ENCODE data around the gene LIF.

LIF gene

GRCh38 chr22:30241576-30242371 lies 4.8 kb downstream of the LIF start:
- Histone ChIP-seq H3K4me3 (replicated peaks; ENCODE audit: insufficient read depth, low read length) (no peak overlapping the region), H3K27ac (replicated peaks) (no peak overlapping the region), H3K27me3 (ENCODE audit: insufficient read depth, poor library complexity, severe bottlenecking) (peaks cover 19% of the 10 kb centered on the region)
- no peak for DNase-seq (ENCODE audit: low read depth in 1 of 2, low spot score in 1 of 2)
- TF ChIP-seq SPI1 (IDR thresholded peaks at IDR 0.05; ENCODE audit: borderline replicate concordance, low read depth) (no peak), POLR2AphosphoS5 (IDR thresholded peaks at IDR 0.05; ENCODE audit: low read depth) (no peak), REST (IDR thresholded peaks at IDR 0.05; ENCODE audit: insufficient replicate concordance, low read depth) (no peak), GABPA (IDR thresholded peaks at IDR 0.05; ENCODE audit: low read depth) (no peak), CTCF (IDR thresholded peaks at IDR 0.05; ENCODE audit: insufficient read depth, low read length) (no peak)

DNA sequence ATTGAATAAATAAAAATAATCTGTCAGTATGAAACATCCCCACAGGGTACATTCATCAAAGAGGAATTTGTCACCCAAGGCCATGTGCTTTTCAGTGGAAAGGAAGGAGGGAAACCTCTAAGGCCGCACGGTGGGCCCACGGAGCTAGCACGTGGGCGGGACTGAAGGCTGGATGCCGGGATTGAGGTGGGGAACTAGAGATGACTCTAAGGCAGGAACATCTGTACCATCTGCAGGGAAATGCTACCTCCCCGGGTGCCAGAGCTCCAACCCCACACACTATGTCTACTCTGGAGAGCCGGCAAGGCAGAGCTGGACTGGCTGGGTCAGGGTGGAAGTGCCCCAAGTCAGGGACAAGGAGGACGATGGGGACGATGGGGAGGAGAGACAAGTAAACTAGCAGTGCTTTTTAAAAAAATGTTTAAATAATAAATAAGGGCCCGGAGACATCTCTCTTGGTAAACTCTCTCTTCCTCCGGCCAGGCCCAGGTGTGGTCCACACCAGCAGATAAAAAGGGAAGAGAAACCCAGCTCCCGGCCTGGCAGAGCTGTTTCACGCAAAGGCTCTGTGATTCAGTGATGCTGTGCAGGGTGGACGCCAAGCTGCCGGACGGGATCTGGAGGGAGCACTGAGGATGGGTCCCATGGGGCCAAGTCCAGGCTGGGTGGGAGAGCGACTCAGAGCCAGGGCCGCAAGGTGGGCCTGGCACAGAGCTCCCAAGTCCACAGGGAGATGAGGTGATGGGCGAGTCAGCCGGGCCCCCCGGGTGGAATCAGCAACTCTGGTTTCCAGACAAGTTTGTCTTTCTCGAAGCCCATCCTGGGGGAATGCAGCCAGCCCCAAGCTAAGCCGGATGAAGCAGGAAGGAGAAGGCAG lies 5.8 kb downstream of the LIF start:
- no peak for DNase-seq (ENCODE audit: low read depth in 1 of 2, low spot score in 1 of 2)

DNA sequence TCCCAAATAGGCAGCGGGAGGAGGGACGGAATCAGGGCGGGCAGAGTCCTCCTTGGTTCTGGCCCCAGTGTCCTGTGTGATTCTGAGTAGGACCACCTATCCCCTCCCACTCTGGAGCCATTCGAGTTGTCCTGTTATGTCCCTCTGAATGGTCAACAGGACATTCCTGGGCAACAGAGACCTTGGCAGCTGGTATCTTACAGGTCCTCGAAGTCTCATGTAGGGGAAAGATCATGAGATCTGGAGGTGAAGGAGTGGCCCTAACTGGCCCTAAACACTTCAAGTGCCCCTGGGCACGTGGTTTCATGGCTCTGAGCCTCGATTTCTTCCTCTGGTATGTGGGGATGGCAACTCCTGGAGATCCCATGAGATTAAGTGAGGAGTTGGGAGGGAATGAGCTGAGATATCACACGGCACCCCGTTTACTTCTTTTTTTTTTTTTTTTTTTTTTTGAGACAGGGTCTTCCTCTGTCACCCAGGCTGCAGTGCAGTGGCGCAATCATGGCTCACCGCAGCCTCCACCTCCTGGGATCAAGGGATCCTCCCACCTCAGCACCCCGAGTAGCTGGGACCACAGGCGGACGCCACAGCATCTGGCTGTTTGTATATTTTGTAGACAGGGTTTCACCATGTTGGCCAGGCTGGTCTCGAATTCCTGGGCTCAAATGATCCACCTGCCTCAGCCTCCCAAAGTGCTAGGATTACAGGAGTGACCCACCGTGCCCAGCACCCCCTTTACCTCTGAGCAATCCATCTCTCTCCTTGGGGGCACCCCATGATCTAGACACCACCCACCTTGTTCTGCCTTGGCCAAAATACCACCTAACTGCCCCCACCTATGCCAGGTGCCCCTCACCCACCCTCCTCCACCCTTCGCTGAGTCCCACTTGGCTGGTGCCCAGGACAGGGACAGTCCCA lies 6.8 kb downstream of the LIF start:
- no peak for TF ChIP-seq POLR2AphosphoS5 (IDR thresholded peaks at IDR 0.05; ENCODE audit: low read depth)
- TF ChIP-seq SPI1 (IDR thresholded peaks at IDR 0.05; ENCODE audit: borderline replicate concordance, low read depth): no peak
- no peak for TF ChIP-seq REST (IDR thresholded peaks at IDR 0.05; ENCODE audit: insufficient replicate concordance, low read depth)
- TF ChIP-seq CTCF (IDR thresholded peaks at IDR 0.05; ENCODE audit: insufficient read depth, low read length): no peak
- no peak for TF ChIP-seq GABPA (IDR thresholded peaks at IDR 0.05; ENCODE audit: low read depth)
- H3K27me3 ChIP-seq (ENCODE audit: insufficient read depth, poor library complexity, severe bottlenecking): peaks cover 6% of the 10 kb centered on the region
- H3K4me3 ChIP-seq (replicated peaks; ENCODE audit: insufficient read depth, low read length): no peak overlapping the region
- no peak overlapping the region for H3K27ac ChIP-seq (replicated peaks)
- DNase-seq (ENCODE audit: low read depth in 1 of 2, low spot score in 1 of 2): peak in 1 of 2 experiments; percentile 31

More for the DNA sequence above, 5.8 kb downstream of the LIF start:
- peaks cover 13% of the 10 kb centered on the region for H3K27me3 ChIP-seq (ENCODE audit: insufficient read depth, poor library complexity, severe bottlenecking)
- TF ChIP-seq GABPA (IDR thresholded peaks at IDR 0.05; ENCODE audit: low read depth): no peak
- no peak for TF ChIP-seq CTCF (IDR thresholded peaks at IDR 0.05; ENCODE audit: insufficient read depth, low read length)
- no peak overlapping the region for H3K4me3 ChIP-seq (replicated peaks; ENCODE audit: insufficient read depth, low read length)
- no peak overlapping the region for H3K27ac ChIP-seq (replicated peaks)
